ENCODE results near the gene NCAPH2. TPM values are rescaled to one million over a fixed set of nuclear protein-coding genes. Genes with fewer than 3 reads are reported as not detected.

Gene NCAPH2
- total and polyA plus RNA-seq, 7 donors = 19.2 to 26.3 (median 22.0) TPM

GRCh38 chr22:50505276-50505775 is 2.7 kb upstream of the NCAPH2 start:
- intact Hi-C loops (cut with DNase I) = loop anchor here (5.0 to 10.0 kb wide), 2 partner anchors 72 to 251 kb away; partner anchors contain the start of genes CPT1B (in 2 of the 2) and HDAC10 (in 1 of the 2)
- Histone ChIP-seq H3K4me3 (no peak overlapping the region), H3K4me1 (peaks cover 17% of the 10 kb centered on the region), H3K36me3 (ENCODE audit: insufficient read depth in 1 of 2, low read depth in 1 of 2) (peaks cover 0 to 32% of the 10 kb centered on the region in 2 donors), H3K27me3 (ENCODE audit: insufficient read depth in 3 of 3, low read length in 2 of 3) (no peaks in the 10 kb centered on the region), H3K9me3 (no peaks in the 10 kb centered on the region), H3K27ac (no peak overlapping the region)
- TF ChIP-seq CTCF (IDR thresholded peaks at IDR 0.05) = no peak
- ATAC-seq (no peak), DNase-seq (no peak)
- WGBS, 3 donors = 87 to 93% (median 88%) methylated on average over 14 of the region's 14 CpGs

- WGBS, 3 donors = 85 to 87% (median 86%) methylated on average over 37 to 41 of the region's 41 CpGs
Measured at GRCh38 chr22:50505776-50506610, 2.0 kb upstream of the NCAPH2 start.

GRCh38 chr22:50506611-50507420 is 1.2 kb upstream of the NCAPH2 start:
- peak overlapping the region; percentile 89 for H3K4me3 ChIP-seq
- ATAC-seq = peak; percentile 5 to 7 (median 6)
- no peaks in the 10 kb centered on the region for H3K27me3 ChIP-seq (ENCODE audit: insufficient read depth in 3 of 3, low read length in 2 of 3)
- 24 to 26% (median 25%) methylated on average over 21 of the region's 21 CpGs for WGBS, 3 donors
- H3K9me3 ChIP-seq = no peaks in the 10 kb centered on the region
- H3K27ac ChIP-seq = peak overlapping the region; percentile 85
- DNase-seq = peak in 1 of 2 donors; percentile 61
- peaks cover 0 to 46% of the 10 kb centered on the region in 2 donors for H3K36me3 ChIP-seq (ENCODE audit: insufficient read depth in 1 of 2, low read depth in 1 of 2)
- no peak for TF ChIP-seq CTCF (IDR thresholded peaks at IDR 0.05)
- intact Hi-C loops (cut with DNase I) = loop anchor here (5.0 to 10.0 kb wide), 2 partner anchors 70 to 252 kb away; partner anchors contain the start of genes CPT1B (in 2 of the 2) and HDAC10 (in 1 of the 2)
- peaks cover 17% of the 10 kb centered on the region for H3K4me1 ChIP-seq

More at GRCh38 chr22:50505776-50506610, 2.0 kb upstream of the NCAPH2 start:
- Histone ChIP-seq H3K4me1 (peaks cover 17% of the 10 kb centered on the region), H3K36me3 (ENCODE audit: insufficient read depth in 1 of 2, low read depth in 1 of 2) (peaks cover 0 to 39% of the 10 kb centered on the region in 2 donors), H3K27me3 (ENCODE audit: insufficient read depth in 3 of 3, low read length in 2 of 3) (no peaks in the 10 kb centered on the region), H3K4me3 (peak overlapping the region; percentile 89), H3K27ac (no peak overlapping the region), H3K9me3 (no peaks in the 10 kb centered on the region)
- no peak for DNase-seq
- TF ChIP-seq CTCF (IDR thresholded peaks at IDR 0.05) = no peak
- no peak for ATAC-seq
- intact Hi-C loops (cut with DNase I) = loop anchor here (5.0 to 10.0 kb wide), 2 partner anchors 71 to 251 kb away; partner anchors contain the start of genes CPT1B (in 2 of the 2) and HDAC10 (in 1 of the 2)

- Histone ChIP-seq H3K36me3 (ENCODE audit: insufficient read depth in 1 of 2, low read depth in 1 of 2) (peaks cover 0 to 45% of the 10 kb centered on the region in 2 donors), H3K9me3 (no peaks in the 10 kb centered on the region), H3K4me1 (peaks cover 17% of the 10 kb centered on the region), H3K27me3 (ENCODE audit: insufficient read depth in 3 of 3, low read length in 2 of 3) (no peaks in the 10 kb centered on the region), H3K27ac (peak within 1 kb of the TSS; percentile 85), H3K4me3 (peak within 1 kb of the TSS; percentile 89)
- 0% methylated on average over 18 to 56 of the region's 62 CpGs for WGBS, 3 donors
- intact Hi-C loops (cut with DNase I) = loop anchor here (5.0 to 10.0 kb wide), 2 partner anchors 70 to 253 kb away; partner anchors contain the start of genes CPT1B (in 2 of the 2) and HDAC10 (in 1 of the 2)
- TF ChIP-seq CTCF (IDR thresholded peaks at IDR 0.05) = peak; percentile 4
- ATAC-seq (peak; percentile 81 to 86 (median 84)), DNase-seq (peak; percentile 90 to 96)
Measured at GRCh38 chr22:50507421-50507990, 518 bp upstream of the NCAPH2 start, which contains the start of gene LMF2. TSS of gene LMF2 (minus strand) at chr22:50507702. CDS start at chr22:50507675, 27 bp downstream.

Measured in psoas muscle (tissue), 8 donors.